HEK293 (cell line): ENCODE measurements around the gene PSTPIP2.

ENCODE experiments used
- CTCF ChIP-seq: fragments of 450-650 bp; formaldehyde crosslinking; IDR thresholded peaks from 2 replicates; pipeline ENCODE4 v1.5.1; 2016; ENCODE audit warnings: missing biosample characterization, missing genetic modification characterization
- KLF16 ChIP-seq: fragments of 450-650 bp; formaldehyde crosslinking; IDR thresholded peaks from 2 replicates; pipeline ENCODE4 v1.5.1; 2017; ENCODE audit warnings: missing biosample characterization, missing genetic modification characterization
- MYNN ChIP-seq: fragments of 450-650 bp; formaldehyde crosslinking; IDR thresholded peaks from 2 replicates; pipeline ENCODE4 v1.5.1; 2016; ENCODE audit warnings: missing biosample characterization, missing genetic modification characterization, borderline replicate concordance
- PBX3 ChIP-seq: sonication (generic); formaldehyde crosslinking; IDR thresholded peaks from 2 replicates; pipeline ENCODE4 v1.8.1; 2022; ENCODE audit warnings: mild to moderate bottlenecking, moderate library complexity, missing genetic modification reagents
- YY1 ChIP-seq: fragments of 450-650 bp; formaldehyde crosslinking; IDR thresholded peaks from 2 replicates; pipeline ENCODE4 v1.5.1; 2018; ENCODE audit warnings: missing biosample characterization, missing genetic modification characterization
- ZBTB44 ChIP-seq: fragments of 450-650 bp; IDR thresholded peaks from 2 replicates; pipeline ENCODE4 v1.5.1; 2018; ENCODE audit warnings: missing biosample characterization, mild to moderate bottlenecking, missing genetic modification characterization
- ZNF138 ChIP-seq: fragments of 450-650 bp; formaldehyde crosslinking; IDR thresholded peaks from 2 replicates; pipeline ENCODE4 v1.5.1; 2016; ENCODE audit warnings: missing biosample characterization, missing genetic modification characterization, borderline replicate concordance
- ZNF23 ChIP-seq: fragments of 450-650 bp; formaldehyde crosslinking; IDR thresholded peaks from 2 replicates; pipeline ENCODE4 v1.5.1; 2016; ENCODE audit warnings: missing biosample characterization, missing genetic modification characterization, borderline replicate concordance
- ZNF660 ChIP-seq: fragments of 450-650 bp; IDR thresholded peaks from 2 replicates; pipeline ENCODE4 v1.5.1; 2018; ENCODE audit warnings: missing biosample characterization, mild to moderate bottlenecking, missing genetic modification characterization
- ZNF777 ChIP-seq: fragments of 450-650 bp; formaldehyde crosslinking; IDR thresholded peaks from 2 replicates; pipeline ENCODE4 v1.5.1; 2017; ENCODE audit warnings: missing biosample characterization, missing genetic modification characterization, borderline replicate concordance
- ZNF791 ChIP-seq: fragments of 450-650 bp; formaldehyde crosslinking; IDR thresholded peaks from 2 replicates; pipeline ENCODE4 v1.5.1; 2016; ENCODE audit warnings: missing biosample characterization, missing genetic modification characterization
- ZSCAN4 ChIP-seq: fragments of 450-650 bp; formaldehyde crosslinking; IDR thresholded peaks from 2 replicates; pipeline ENCODE4 v1.5.1; 2017; ENCODE audit warnings: missing biosample characterization, missing genetic modification characterization
- TF ChIP-seq, protein P1 (sequence below): fragments of 450-650 bp; formaldehyde crosslinking; IDR thresholded peaks from 2 replicates; pipeline ENCODE4 v1.5.1; 2016; ENCODE audit warnings: missing biosample characterization, missing genetic modification characterization

DNA sequence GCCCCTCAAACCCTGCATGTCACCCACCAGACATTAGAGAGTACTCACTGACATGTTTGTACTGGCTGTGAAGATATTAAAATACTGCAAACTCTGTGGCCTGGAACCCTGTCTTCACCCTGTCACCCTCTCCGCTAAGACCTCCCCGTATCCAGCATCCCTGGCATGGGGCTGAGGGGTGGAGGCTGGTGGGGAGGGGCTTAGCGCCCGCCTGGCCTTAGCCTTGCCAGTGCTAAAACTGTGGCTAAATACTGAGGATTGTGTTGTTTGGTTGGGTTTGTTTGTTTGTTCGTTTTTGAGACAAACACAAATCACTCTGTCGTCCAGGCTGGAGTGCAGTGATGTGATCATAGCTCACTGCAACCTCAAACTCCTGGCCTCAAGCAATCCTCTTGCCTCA lies 1.8 kb downstream of the PSTPIP2 start:
- TF ChIP-seq ZNF660 = no peak
- TF ChIP-seq, protein P1, sequence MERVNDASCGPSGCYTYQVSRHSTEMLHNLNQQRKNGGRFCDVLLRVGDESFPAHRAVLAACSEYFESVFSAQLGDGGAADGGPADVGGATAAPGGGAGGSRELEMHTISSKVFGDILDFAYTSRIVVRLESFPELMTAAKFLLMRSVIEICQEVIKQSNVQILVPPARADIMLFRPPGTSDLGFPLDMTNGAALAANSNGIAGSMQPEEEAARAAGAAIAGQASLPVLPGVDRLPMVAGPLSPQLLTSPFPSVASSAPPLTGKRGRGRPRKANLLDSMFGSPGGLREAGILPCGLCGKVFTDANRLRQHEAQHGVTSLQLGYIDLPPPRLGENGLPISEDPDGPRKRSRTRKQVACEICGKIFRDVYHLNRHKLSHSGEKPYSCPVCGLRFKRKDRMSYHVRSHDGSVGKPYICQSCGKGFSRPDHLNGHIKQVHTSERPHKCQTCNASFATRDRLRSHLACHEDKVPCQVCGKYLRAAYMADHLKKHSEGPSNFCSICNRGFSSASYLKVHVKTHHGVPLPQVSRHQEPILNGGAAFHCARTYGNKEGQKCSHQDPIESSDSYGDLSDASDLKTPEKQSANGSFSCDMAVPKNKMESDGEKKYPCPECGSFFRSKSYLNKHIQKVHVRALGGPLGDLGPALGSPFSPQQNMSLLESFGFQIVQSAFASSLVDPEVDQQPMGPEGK (tag by site-specific recombination) = no peak
- no peak for TF ChIP-seq CTCF (tag by site-specific recombination)
- no peak for TF ChIP-seq ZNF23
- no peak for TF ChIP-seq MYNN (tag by site-specific recombination)
- no peak for TF ChIP-seq ZNF138 (tag by site-specific recombination)
- TF ChIP-seq ZBTB44 = no peak
- no peak for TF ChIP-seq ZNF777 (tag by site-specific recombination)
- no peak for TF ChIP-seq YY1 (tag by site-specific recombination)
- no peak for TF ChIP-seq PBX3
- TF ChIP-seq ZNF791 = no peak
- TF ChIP-seq ZSCAN4 = no peak
- no peak for TF ChIP-seq KLF16 (tag by site-specific recombination)
